ENCODE results near the gene ZNF292.
"Not testable (repeated sequence)": the region's sequence is repeated elsewhere in the genome, so short reads cannot be mapped to it uniquely, and the experiment has no call there.

Gene ZNF292

GRCh38 chr6:87184762-87185250, 29.4 kb downstream of the ZNF292 start:
- no peaks in the 10 kb centered on the region for H3K4me1 ChIP-seq (ENCODE audit: control insufficient read depth in 1 of 2, insufficient read depth in 2 of 2, low read length in 2 of 2)
- no peak overlapping the region for H3K27ac ChIP-seq (ENCODE audit: low read length)
- no peaks in the 10 kb centered on the region for H3K36me3 ChIP-seq (ENCODE audit: control insufficient read depth in 1 of 2, insufficient read depth in 2 of 2, low read length in 2 of 2)
- no peaks in the 10 kb centered on the region for H3K9me3 ChIP-seq (ENCODE audit: control insufficient read depth in 1 of 2, low read length in 2 of 2)
- H3K27me3 ChIP-seq (ENCODE audit: low read depth, low read length): no peaks in the 10 kb centered on the region
- no peak overlapping the region for H3K4me3 ChIP-seq (ENCODE audit: low read depth in 1 of 2, low read length in 2 of 2)

GRCh38 chr6:87196275-87196842, 41.0 kb downstream of the ZNF292 start:
- H3K36me3 ChIP-seq (ENCODE audit: control insufficient read depth in 1 of 2, insufficient read depth in 2 of 2, low read length in 2 of 2): no peaks in the 10 kb centered on the region
- H3K27ac ChIP-seq (ENCODE audit: low read length): no peak overlapping the region
- H3K4me1 ChIP-seq (ENCODE audit: control insufficient read depth in 1 of 2, insufficient read depth in 2 of 2, low read length in 2 of 2): peaks cover 0 to 3% of the 10 kb centered on the region in 2 donors

GRCh38 chr6:87197547-87197946, 42.2 kb downstream of the ZNF292 start:
- Histone ChIP-seq H3K4me1 (ENCODE audit: control insufficient read depth in 1 of 2, insufficient read depth in 2 of 2, low read length in 2 of 2) (peaks cover 0 to 3% of the 10 kb centered on the region in 2 donors), H3K36me3 (ENCODE audit: control insufficient read depth in 1 of 2, insufficient read depth in 2 of 2, low read length in 2 of 2) (no peaks in the 10 kb centered on the region), H3K27me3 (ENCODE audit: low read depth, low read length) (no peaks in the 10 kb centered on the region), H3K27ac (ENCODE audit: low read length) (no peak overlapping the region), H3K4me3 (ENCODE audit: low read depth in 1 of 2, low read length in 2 of 2) (no peak overlapping the region), H3K9me3 (ENCODE audit: control insufficient read depth in 1 of 2, low read length in 2 of 2) (no peaks in the 10 kb centered on the region)

More at GRCh38 chr6:87196275-87196842, 41.0 kb downstream of the ZNF292 start:
- Histone ChIP-seq H3K4me3 (ENCODE audit: low read depth in 1 of 2, low read length in 2 of 2) (no peak overlapping the region), H3K27me3 (ENCODE audit: low read depth, low read length) (no peaks in the 10 kb centered on the region), H3K9me3 (ENCODE audit: control insufficient read depth in 1 of 2, low read length in 2 of 2) (no peaks in the 10 kb centered on the region)

- not testable (repeated sequence) for H3K36me3 ChIP-seq (ENCODE audit: control insufficient read depth in 1 of 2, insufficient read depth in 2 of 2, low read length in 2 of 2); H3K27me3 ChIP-seq (ENCODE audit: low read depth, low read length); H3K4me3 ChIP-seq (ENCODE audit: low read depth in 1 of 2, low read length in 2 of 2); H3K4me1 ChIP-seq (ENCODE audit: control insufficient read depth in 1 of 2, insufficient read depth in 2 of 2, low read length in 2 of 2); H3K27ac ChIP-seq (ENCODE audit: low read length); H3K9me3 ChIP-seq (ENCODE audit: control insufficient read depth in 1 of 2, low read length in 2 of 2)
Observed at GRCh38 chr6:87198022-87198810, 42.9 kb downstream of the ZNF292 start.

- peaks cover 0 to 3% of the 10 kb centered on the region in 2 donors for H3K4me1 ChIP-seq (ENCODE audit: control insufficient read depth in 1 of 2, insufficient read depth in 2 of 2, low read length in 2 of 2)
- no peaks in the 10 kb centered on the region for H3K27me3 ChIP-seq (ENCODE audit: low read depth, low read length)
- no peaks in the 10 kb centered on the region for H3K9me3 ChIP-seq (ENCODE audit: control insufficient read depth in 1 of 2, low read length in 2 of 2)
- no peak overlapping the region for H3K27ac ChIP-seq (ENCODE audit: low read length)
- H3K4me3 ChIP-seq (ENCODE audit: low read depth in 1 of 2, low read length in 2 of 2): no peak overlapping the region
- no peaks in the 10 kb centered on the region for H3K36me3 ChIP-seq (ENCODE audit: control insufficient read depth in 1 of 2, insufficient read depth in 2 of 2, low read length in 2 of 2)
Observed at GRCh38 chr6:87199787-87200186, 44.4 kb downstream of the ZNF292 start.

- no peaks in the 10 kb centered on the region for H3K27me3 ChIP-seq (ENCODE audit: low read depth, low read length)
- no peak overlapping the region for H3K27ac ChIP-seq (ENCODE audit: low read length)
- H3K4me1 ChIP-seq (ENCODE audit: control insufficient read depth in 1 of 2, insufficient read depth in 2 of 2, low read length in 2 of 2): peaks cover 0 to 3% of the 10 kb centered on the region in 2 donors
- H3K9me3 ChIP-seq (ENCODE audit: control insufficient read depth in 1 of 2, low read length in 2 of 2): no peaks in the 10 kb centered on the region
- no peak overlapping the region for H3K4me3 ChIP-seq (ENCODE audit: low read depth in 1 of 2, low read length in 2 of 2)
- H3K36me3 ChIP-seq (ENCODE audit: control insufficient read depth in 1 of 2, insufficient read depth in 2 of 2, low read length in 2 of 2): no peaks in the 10 kb centered on the region
Observed at GRCh38 chr6:87200469-87201175, 45.3 kb downstream of the ZNF292 start.

GRCh38 chr6:87203448-87204023, 48.2 kb downstream of the ZNF292 start:
- H3K27me3 ChIP-seq (ENCODE audit: low read depth, low read length): no peaks in the 10 kb centered on the region
- peaks cover 0 to 6% of the 10 kb centered on the region in 2 donors for H3K4me1 ChIP-seq (ENCODE audit: control insufficient read depth in 1 of 2, insufficient read depth in 2 of 2, low read length in 2 of 2)

GRCh38 chr6:87209812-87210211, 54.4 kb downstream of the ZNF292 start:
- Histone ChIP-seq H3K36me3 (ENCODE audit: control insufficient read depth in 1 of 2, insufficient read depth in 2 of 2, low read length in 2 of 2) (no peaks in the 10 kb centered on the region), H3K27ac (ENCODE audit: low read length) (no peak overlapping the region), H3K9me3 (ENCODE audit: control insufficient read depth in 1 of 2, low read length in 2 of 2) (no peaks in the 10 kb centered on the region), H3K4me3 (ENCODE audit: low read depth in 1 of 2, low read length in 2 of 2) (no peak overlapping the region), H3K27me3 (ENCODE audit: low read depth, low read length) (no peaks in the 10 kb centered on the region), H3K4me1 (ENCODE audit: control insufficient read depth in 1 of 2, insufficient read depth in 2 of 2, low read length in 2 of 2) (peaks cover 0 to 17% of the 10 kb centered on the region in 2 donors)

More at GRCh38 chr6:87203448-87204023, 48.2 kb downstream of the ZNF292 start:
- Histone ChIP-seq H3K4me3 (ENCODE audit: low read depth in 1 of 2, low read length in 2 of 2) (no peak overlapping the region), H3K9me3 (ENCODE audit: control insufficient read depth in 1 of 2, low read length in 2 of 2) (no peaks in the 10 kb centered on the region), H3K27ac (ENCODE audit: low read length) (no peak overlapping the region), H3K36me3 (ENCODE audit: control insufficient read depth in 1 of 2, insufficient read depth in 2 of 2, low read length in 2 of 2) (no peaks in the 10 kb centered on the region)

- Histone ChIP-seq H3K4me3 (ENCODE audit: low read depth in 1 of 2, low read length in 2 of 2) (no peak overlapping the region), H3K36me3 (ENCODE audit: control insufficient read depth in 1 of 2, insufficient read depth in 2 of 2, low read length in 2 of 2) (no peaks in the 10 kb centered on the region), H3K27me3 (ENCODE audit: low read depth, low read length) (no peaks in the 10 kb centered on the region)
Observed at GRCh38 chr6:87210979-87211378, 55.6 kb downstream of the ZNF292 start.

GRCh38 chr6:87212596-87212995, 57.2 kb downstream of the ZNF292 start:
- no peak overlapping the region for H3K27ac ChIP-seq (ENCODE audit: low read length)
- H3K27me3 ChIP-seq (ENCODE audit: low read depth, low read length): no peaks in the 10 kb centered on the region
- H3K36me3 ChIP-seq (ENCODE audit: control insufficient read depth in 1 of 2, insufficient read depth in 2 of 2, low read length in 2 of 2): peaks cover 0 to 8% of the 10 kb centered on the region in 2 donors
- no peak overlapping the region for H3K4me3 ChIP-seq (ENCODE audit: low read depth in 1 of 2, low read length in 2 of 2)
- H3K9me3 ChIP-seq (ENCODE audit: control insufficient read depth in 1 of 2, low read length in 2 of 2): no peaks in the 10 kb centered on the region
- peaks cover 0 to 17% of the 10 kb centered on the region in 2 donors for H3K4me1 ChIP-seq (ENCODE audit: control insufficient read depth in 1 of 2, insufficient read depth in 2 of 2, low read length in 2 of 2)

More at GRCh38 chr6:87210979-87211378, 55.6 kb downstream of the ZNF292 start:
- peaks cover 0 to 17% of the 10 kb centered on the region in 2 donors for H3K4me1 ChIP-seq (ENCODE audit: control insufficient read depth in 1 of 2, insufficient read depth in 2 of 2, low read length in 2 of 2)
- no peaks in the 10 kb centered on the region for H3K9me3 ChIP-seq (ENCODE audit: control insufficient read depth in 1 of 2, low read length in 2 of 2)
- no peak overlapping the region for H3K27ac ChIP-seq (ENCODE audit: low read length)

- Histone ChIP-seq H3K4me3 (ENCODE audit: low read depth in 1 of 2, low read length in 2 of 2) (no peak overlapping the region), H3K9me3 (ENCODE audit: control insufficient read depth in 1 of 2, low read length in 2 of 2) (no peaks in the 10 kb centered on the region), H3K27me3 (ENCODE audit: low read depth, low read length) (no peaks in the 10 kb centered on the region), H3K36me3 (ENCODE audit: control insufficient read depth in 1 of 2, insufficient read depth in 2 of 2, low read length in 2 of 2) (peaks cover 0 to 12% of the 10 kb centered on the region in 2 donors), H3K27ac (ENCODE audit: low read length) (no peak overlapping the region), H3K4me1 (ENCODE audit: control insufficient read depth in 1 of 2, insufficient read depth in 2 of 2, low read length in 2 of 2) (peaks cover 0 to 13% of the 10 kb centered on the region in 2 donors)
Observed at GRCh38 chr6:87213364-87213763, 58.0 kb downstream of the ZNF292 start.
